GM12892 (cell line): Measurements from ENCODE around the gene LLGL2.

Experiments
- POLR2A ChIP-seq: IDR thresholded peaks from 2 replicates; pipeline ENCODE4 v1.6.1; 2011; ENCODE audit warnings: low read depth, low read length, control low read depth
- POLR2AphosphoS5 ChIP-seq: IDR thresholded peaks from 2 replicates; pipeline ENCODE4 v1.6.1; 2011; ENCODE audit warnings: low read depth, low read length, control low read depth
- TAF1 ChIP-seq: IDR thresholded peaks from 2 replicates; pipeline ENCODE4 v1.6.1; 2011; ENCODE audit warnings: low read depth, mild to moderate bottlenecking, control low read depth, low read length, borderline replicate concordance

DNA sequence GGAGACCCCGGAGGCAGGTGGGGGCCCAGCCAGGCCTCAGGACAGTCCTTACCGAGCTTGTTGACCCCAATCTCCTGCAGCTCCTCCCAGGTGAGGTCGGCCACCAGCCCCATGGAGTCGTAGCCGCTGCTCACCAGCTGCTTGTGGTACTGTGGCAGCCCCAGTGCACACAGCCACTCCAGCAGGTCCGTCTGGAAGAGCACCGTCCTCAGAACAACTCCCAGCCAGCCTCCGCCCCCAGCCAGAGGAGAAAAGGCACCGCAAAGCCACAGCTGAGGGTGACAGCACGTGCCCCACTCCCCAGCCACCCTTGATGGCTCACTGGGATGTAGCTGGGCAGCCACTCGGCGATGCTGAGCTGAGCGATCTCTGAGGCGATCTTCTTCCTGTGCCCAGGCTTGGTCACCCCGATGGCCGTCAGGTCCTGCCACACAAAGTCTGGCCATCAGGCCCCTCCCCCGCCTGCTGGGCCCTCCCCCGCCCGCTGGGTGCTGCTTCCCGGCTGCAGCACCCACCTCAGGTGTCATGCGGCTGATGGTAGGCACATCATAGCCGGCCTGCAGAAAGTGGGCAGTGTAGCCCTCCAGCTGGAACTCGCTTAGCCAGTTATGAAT, 22.1 kb upstream of the LLGL2 start:
- TF ChIP-seq POLR2A (no peak), POLR2AphosphoS5 (no peak), TAF1 (no peak)
